Brain microvascular endothelial cell (primary cell): Measurements from ENCODE around the gene NAT16.
A peak's percentile ranks its signal among the peaks of the same experiment; 100 is the strongest.
"Not testable (repeated sequence)": the region's sequence is repeated elsewhere in the genome, so short reads cannot be mapped to it uniquely, and the experiment has no call there.

Experiments
- DNase-seq: peaks from one replicate; pipeline ENCODE4 v3.0.0-alpha.2; 2020
- H3K27ac ChIP-seq: fragments of 250-450 bp; sonication (Bioruptor Pico); 2 replicates; pipeline ENCODE4 v1.5.1; 2020; ENCODE audit warnings: mild to moderate bottlenecking, moderate library complexity
- H3K27me3 ChIP-seq: fragments of 250-450 bp; sonication (Bioruptor Pico); replicated peaks from 2 replicates; pipeline ENCODE4 v1.5.1; 2020; ENCODE audit warnings: mild to moderate bottlenecking
- H3K36me3 ChIP-seq: fragments of 250-450 bp; sonication (Bioruptor Pico); replicated peaks from 2 replicates; pipeline ENCODE4 v1.5.1; 2020; ENCODE audit warnings: mild to moderate bottlenecking
- H3K4me3 ChIP-seq: 2 replicates; pipeline ENCODE4 v1.5.1; 2011; ENCODE audit warnings: low read depth, mild to moderate bottlenecking, control low read depth, low read length, moderate library complexity
- in situ Hi-C: cut with HindIII; loops from 2 replicates; pipeline ENCODE4 v1.10.0; 2017; ENCODE audit warnings: low sequenced_read_pairs, low pct_ligation_motif_present
- TF ChIP-seq, protein P1 (sequence below): IDR thresholded peaks from 2 replicates; pipeline ENCODE4 v1.5.1; 2011; ENCODE audit warnings: low read depth, mild to moderate bottlenecking, moderate library complexity, low read length, control low read depth, inconsistent platforms; ENCODE audit errors: missing control alignments

NAT16 gene

DNA sequence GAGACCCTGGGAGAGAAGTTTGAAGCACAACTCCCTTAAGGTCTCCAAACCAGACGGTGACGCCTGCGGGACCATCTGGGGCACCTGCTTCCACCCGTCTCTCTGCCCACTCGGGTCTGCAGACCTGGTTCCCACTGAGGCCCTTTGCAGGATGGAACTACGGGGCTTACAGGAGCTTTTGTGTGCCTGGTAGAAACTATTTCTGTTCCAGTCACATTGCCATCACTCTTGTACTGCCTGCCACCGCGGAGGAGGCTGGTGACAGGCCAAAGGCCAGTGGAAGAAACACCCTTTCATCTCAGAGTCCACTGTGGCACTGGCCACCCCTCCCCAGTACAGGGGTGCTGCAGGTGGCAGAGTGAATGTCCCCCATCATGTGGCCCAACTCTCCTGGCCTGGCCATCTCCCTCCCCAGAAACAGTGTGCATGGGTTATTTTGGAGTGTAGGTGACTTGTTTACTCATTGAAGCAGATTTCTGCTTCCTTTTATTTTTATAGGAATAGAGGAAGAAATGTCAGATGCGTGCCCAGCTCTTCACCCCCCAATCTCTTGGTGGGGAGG lies 42.4 kb downstream of the NAT16 start:
- peak; percentile 78 for DNase-seq
- H3K4me3 ChIP-seq = no peak overlapping the region
- TF ChIP-seq, protein P1, sequence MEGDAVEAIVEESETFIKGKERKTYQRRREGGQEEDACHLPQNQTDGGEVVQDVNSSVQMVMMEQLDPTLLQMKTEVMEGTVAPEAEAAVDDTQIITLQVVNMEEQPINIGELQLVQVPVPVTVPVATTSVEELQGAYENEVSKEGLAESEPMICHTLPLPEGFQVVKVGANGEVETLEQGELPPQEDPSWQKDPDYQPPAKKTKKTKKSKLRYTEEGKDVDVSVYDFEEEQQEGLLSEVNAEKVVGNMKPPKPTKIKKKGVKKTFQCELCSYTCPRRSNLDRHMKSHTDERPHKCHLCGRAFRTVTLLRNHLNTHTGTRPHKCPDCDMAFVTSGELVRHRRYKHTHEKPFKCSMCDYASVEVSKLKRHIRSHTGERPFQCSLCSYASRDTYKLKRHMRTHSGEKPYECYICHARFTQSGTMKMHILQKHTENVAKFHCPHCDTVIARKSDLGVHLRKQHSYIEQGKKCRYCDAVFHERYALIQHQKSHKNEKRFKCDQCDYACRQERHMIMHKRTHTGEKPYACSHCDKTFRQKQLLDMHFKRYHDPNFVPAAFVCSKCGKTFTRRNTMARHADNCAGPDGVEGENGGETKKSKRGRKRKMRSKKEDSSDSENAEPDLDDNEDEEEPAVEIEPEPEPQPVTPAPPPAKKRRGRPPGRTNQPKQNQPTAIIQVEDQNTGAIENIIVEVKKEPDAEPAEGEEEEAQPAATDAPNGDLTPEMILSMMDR = no peak
- H3K36me3 ChIP-seq = peaks cover 50% of the 10 kb centered on the region
- no peaks in the 10 kb centered on the region for H3K27me3 ChIP-seq
- in situ Hi-C loops = no loop called here
- peak overlapping the region; percentile 38 for H3K27ac ChIP-seq

DNA sequence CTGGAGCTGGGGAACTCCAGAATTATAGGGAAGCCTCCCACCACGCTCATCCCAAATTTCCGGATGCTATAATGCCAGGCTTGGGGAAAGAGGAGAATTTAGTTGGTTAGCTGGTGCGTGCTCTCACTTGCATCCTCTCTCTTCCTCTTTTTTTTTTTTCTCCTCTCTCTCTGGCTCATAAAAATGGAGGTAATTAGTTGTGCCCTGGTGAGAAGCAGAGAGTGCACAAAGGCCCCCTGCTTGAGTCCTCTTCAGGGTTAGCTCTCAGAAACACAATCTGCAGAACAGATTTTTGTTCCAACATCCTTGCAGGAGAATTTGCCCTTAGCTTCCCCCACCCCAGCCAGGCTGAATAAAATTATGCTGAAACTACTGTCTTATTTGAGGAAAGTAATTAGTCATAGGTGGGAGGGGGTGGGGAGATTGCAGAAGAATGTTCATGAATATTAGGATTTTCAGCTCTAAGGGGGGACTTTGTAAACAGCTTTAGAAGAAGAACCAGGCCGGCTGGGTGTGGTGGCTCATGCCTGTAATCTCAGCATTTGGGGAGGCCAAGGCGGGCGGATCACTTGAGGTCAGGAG lies 45.6 kb downstream of the NAT16 start:
- DNase-seq = peak; percentile 73
- in situ Hi-C loops = no loop called here
- Histone ChIP-seq H3K27me3 (no peaks in the 10 kb centered on the region), H3K36me3 (peaks cover 78% of the 10 kb centered on the region), H3K4me3 (peak overlapping the region; percentile 62), H3K27ac (peak overlapping the region; percentile 14)
- TF ChIP-seq, protein P1 = no peak

DNA sequence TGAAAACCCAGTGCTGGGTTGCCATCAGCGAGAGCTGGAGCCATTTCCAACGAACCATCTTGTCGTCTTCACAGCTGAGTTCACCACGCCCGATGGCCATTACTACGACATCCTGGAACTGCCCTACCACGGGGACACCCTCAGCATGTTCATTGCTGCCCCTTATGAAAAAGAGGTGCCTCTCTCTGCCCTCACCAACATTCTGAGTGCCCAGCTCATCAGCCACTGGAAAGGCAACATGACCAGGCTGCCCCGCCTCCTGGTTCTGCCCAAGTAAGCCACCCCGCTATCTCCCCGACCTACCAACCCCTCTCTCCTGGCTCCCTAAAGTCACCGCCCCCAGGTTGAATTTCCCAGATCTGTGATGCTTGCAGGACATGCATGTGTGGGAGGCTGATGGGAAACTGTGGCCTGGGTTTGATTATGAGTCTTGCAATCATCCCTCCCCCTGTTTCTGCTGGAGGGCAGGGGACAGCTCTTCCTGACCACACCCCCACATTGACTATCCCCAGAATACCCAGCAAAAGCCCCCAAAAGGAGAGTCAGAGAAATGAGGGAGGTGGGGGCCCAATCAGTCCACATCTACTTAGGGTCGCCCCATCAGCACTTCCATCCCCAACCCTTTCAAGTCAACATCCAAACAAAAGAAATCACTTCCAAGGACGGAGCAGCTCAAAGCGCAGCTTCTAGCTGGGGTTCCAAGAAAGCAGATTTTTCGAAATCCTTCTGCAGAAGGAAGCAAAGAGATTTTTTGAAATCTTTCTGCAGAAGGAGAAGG lies 46.3 kb downstream of the NAT16 start:
- H3K36me3 ChIP-seq = peaks cover 84% of the 10 kb centered on the region
- in situ Hi-C loops = no loop called here
- peak overlapping the region; percentile 8 for H3K27ac ChIP-seq
- peak overlapping the region; percentile 62 for H3K4me3 ChIP-seq
- H3K27me3 ChIP-seq = no peaks in the 10 kb centered on the region
- peak; percentile 70 for DNase-seq
- TF ChIP-seq, protein P1 = no peak

DNA sequence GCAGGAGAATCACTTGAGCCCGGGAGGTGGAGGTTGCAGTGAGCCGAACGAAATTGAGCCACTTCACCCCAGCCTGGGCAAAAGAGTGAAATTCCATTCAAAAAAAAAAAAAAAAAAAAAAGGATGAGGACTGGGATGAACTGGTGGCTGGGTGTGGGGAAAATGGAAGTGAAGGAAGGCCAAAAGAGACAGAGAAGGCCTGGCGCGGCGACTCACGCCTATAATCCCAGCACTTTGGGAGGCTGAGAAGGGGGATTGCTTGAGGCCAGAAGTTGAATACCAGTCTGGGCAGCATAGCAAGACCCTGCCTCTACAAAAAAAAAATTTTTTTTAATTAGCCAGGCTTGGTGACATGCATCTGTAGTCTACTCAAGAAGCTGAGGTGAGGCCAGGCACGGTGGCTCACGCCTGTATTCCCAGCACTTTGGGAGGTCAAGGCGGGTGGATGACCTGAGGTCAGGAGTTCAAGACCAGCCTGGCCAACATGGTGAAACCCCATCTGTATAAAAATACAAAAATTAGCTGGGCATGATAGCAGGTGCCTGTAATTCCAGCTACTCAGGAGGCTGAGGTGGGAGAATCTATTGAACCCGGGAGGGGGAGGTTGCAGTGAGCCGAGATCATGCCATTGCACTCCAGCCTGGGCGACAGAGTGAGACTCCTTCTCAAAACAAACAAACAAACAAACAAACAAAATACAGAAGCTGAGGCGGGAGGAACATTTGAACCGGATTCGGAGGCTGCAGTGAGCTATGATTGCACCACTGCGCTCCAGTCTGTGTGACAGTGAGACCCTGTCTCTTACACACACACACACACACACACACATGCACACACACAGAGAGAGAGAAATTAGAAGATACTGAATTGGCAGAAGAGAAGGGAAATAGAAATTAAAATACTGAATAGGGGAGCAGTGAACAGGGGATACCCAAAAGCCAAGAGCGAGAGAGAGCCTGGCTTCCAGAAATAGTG lies 47.2 kb downstream of the NAT16 start:
- peak overlapping the region; percentile 62 for H3K4me3 ChIP-seq
- peak; percentile 74 for DNase-seq
- in situ Hi-C loops, H3K27me3 ChIP-seq: not testable (repeated sequence)
- H3K36me3 ChIP-seq = peaks cover 93% of the 10 kb centered on the region
- H3K27ac ChIP-seq = peak overlapping the region; percentile 14

DNA sequence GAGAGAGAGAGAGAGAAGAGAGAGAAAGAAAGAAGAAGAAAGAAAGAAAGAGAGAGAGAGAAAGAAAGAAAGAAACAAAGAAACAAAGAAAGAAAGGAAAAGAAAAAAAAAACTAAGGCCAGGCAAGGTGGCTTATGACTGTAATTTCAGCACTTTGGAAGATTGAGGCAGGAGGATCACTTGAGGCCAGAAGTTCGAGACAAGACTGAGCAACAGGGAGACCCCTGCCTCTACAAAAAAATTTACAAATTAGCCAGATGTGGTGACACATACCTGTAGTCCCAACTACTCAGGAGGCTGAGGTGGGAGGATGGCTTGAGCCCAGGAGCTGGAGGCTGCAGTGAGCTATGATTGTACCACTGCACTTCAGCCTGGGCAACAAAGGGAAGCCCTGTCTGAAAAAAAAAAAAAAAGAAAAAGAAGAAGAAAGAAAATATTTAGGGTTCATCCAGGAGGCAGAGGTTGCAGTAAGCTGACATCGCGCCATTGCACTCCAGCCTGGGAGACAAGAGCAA lies 50.4 kb downstream of the NAT16 start:
- TF ChIP-seq, protein P1 = no peak
- Histone ChIP-seq H3K27ac (peak overlapping the region; percentile 97), H3K36me3 (peaks cover 71% of the 10 kb centered on the region), H3K27me3 (no peaks in the 10 kb centered on the region), H3K4me3 (peak overlapping the region; percentile 62)
- in situ Hi-C loops = no loop called here
- DNase-seq = peak; percentile 70
